IMR-90 (cell line): ENCODE data around the gene IRAK3. TPM values are rescaled to one million over a fixed set of nuclear protein-coding genes. Genes with fewer than 3 reads are reported as not detected.
"Not testable (repeated sequence)": the region's sequence is repeated elsewhere in the genome, so short reads cannot be mapped to it uniquely, and the experiment has no call there.

Experiments
- ATAC-seq: fragments of 200-7000 bp; cut with Tn5 transposase; 2 replicates; pipeline ENCODE4 v1.9.1; 2020; ENCODE audit warnings: low read depth, mild to moderate bottlenecking, moderate library complexity
- BruUV-seq: library from RNA; stranded (reverse); fragments of 400-500 nt; replicated peaks from 2 replicates; lab custom pipeline; 2021; lab: Mats Ljungman, UMichigan
- CTCF ChIA-PET: fragments of 300-600 bp; formaldehyde crosslinking; extraction: SDS; loops from one replicate; lab custom pipeline; 2021; ENCODE audit warnings: antibody characterized with exemption; lab: Yijun Ruan, JAX
- POLR2A ChIA-PET: fragments of 300-600 bp; sonication (Branson Sonifier 250); formaldehyde crosslinking; loops from one replicate; lab custom pipeline; 2022; ENCODE audit warnings: antibody characterized with exemption; ENCODE audit not compliant: unreplicated experiment; lab: Charles Lee
- DNase-seq: peaks from one replicate; pipeline ENCODE4 v3.0.0; 2013
- H2AFZ ChIP-seq: replicated peaks from 2 replicates; pipeline ENCODE3; 2013; ENCODE audit warnings: low read length, mild to moderate bottlenecking; ENCODE audit not compliant: poor library complexity
- H2AK5ac ChIP-seq: 2 replicates; pipeline ENCODE4 v1.6.1; 2013; ENCODE audit warnings: low read depth, low read length, inconsistent platforms
- H2AK9ac ChIP-seq: replicated peaks from 2 replicates; pipeline ENCODE3; 2013; ENCODE audit warnings: mild to moderate bottlenecking, low read depth, low read length, moderate library complexity; ENCODE audit not compliant: poor library complexity
- H2BK120ac ChIP-seq: 2 replicates; pipeline ENCODE4 v1.6.1; 2013; ENCODE audit warnings: low read depth, low read length, inconsistent platforms
- H2BK15ac ChIP-seq: 3 replicates; pipeline ENCODE4 v1.6.1; 2013; ENCODE audit warnings: low read depth, low read length, inconsistent platforms
- H2BK20ac ChIP-seq: 2 replicates; pipeline ENCODE4 v1.6.1; 2013; ENCODE audit warnings: low read depth, mild to moderate bottlenecking, inconsistent platforms, low read length, moderate library complexity
- H2BK5ac ChIP-seq: 2 replicates; pipeline ENCODE4 v1.6.1; 2013; ENCODE audit warnings: mild to moderate bottlenecking, low read depth, low read length, inconsistent platforms; ENCODE audit not compliant: poor library complexity, severe bottlenecking
- H3K14ac ChIP-seq: replicated peaks from 2 replicates; pipeline ENCODE4 v1.6.1; 2013; ENCODE audit warnings: low read depth, low read length, inconsistent platforms
- H3K18ac ChIP-seq: 2 replicates; pipeline ENCODE4 v1.6.1; 2013; ENCODE audit warnings: low read depth, low read length, control low read depth
- H3K23ac ChIP-seq: 2 replicates; pipeline ENCODE4 v1.6.1; 2013; ENCODE audit warnings: low read depth, low read length, inconsistent platforms
- H3K27ac ChIP-seq: 2 replicates; pipeline ENCODE4 v1.5.1; 2013; ENCODE audit warnings: mild to moderate bottlenecking, control low read depth, low read length; ENCODE audit not compliant: insufficient read depth
- H3K27me3 ChIP-seq: 2 replicates; pipeline ENCODE4 v1.6.1; 2013; ENCODE audit warnings: low read length; ENCODE audit not compliant: control insufficient read depth, insufficient read depth
- H3K36me3 ChIP-seq: 2 replicates; pipeline ENCODE4 v1.6.1; 2013; ENCODE audit warnings: low read length, mixed read lengths; ENCODE audit not compliant: control insufficient read depth, insufficient read depth
- H3K4ac ChIP-seq: 2 replicates; pipeline ENCODE4 v1.6.1; 2013; ENCODE audit warnings: low read depth, low read length, inconsistent platforms
- H3K4me1 ChIP-seq: 2 replicates; pipeline ENCODE4 v1.6.1; 2013; ENCODE audit warnings: low read length, mixed read lengths; ENCODE audit not compliant: control insufficient read depth, insufficient read depth
- H3K4me2 ChIP-seq: 2 replicates; pipeline ENCODE4 v1.6.1; 2013; ENCODE audit warnings: low read depth, mild to moderate bottlenecking, control low read depth, low read length, moderate library complexity
- H3K4me3 ChIP-seq: 2 replicates; pipeline ENCODE4 v1.5.1; 2013; ENCODE audit warnings: low read depth, mild to moderate bottlenecking, control low read depth, low read length, moderate library complexity; ENCODE audit not compliant: insufficient read depth
- H3K56ac ChIP-seq: 2 replicates; pipeline ENCODE4 v1.6.1; 2013; ENCODE audit warnings: low read length, inconsistent platforms; ENCODE audit not compliant: insufficient read depth; ENCODE audit errors: extremely low read depth
- H3K79me1 ChIP-seq, 2 experiments: 2 replicates each; pipeline ENCODE4 v1.6.1; 2013; ENCODE audit warnings: low read length in 2 of 2, inconsistent platforms in 1 of 2, low read depth in 1 of 2
- H3K9ac ChIP-seq: 2 replicates; pipeline ENCODE4 v1.6.1; 2013; ENCODE audit warnings: low read depth, low read length, control low read depth
- H3K9me1 ChIP-seq: 2 replicates; pipeline ENCODE4 v1.6.1; 2013; ENCODE audit warnings: low read length, inconsistent platforms; ENCODE audit not compliant: insufficient read depth
- H3K9me3 ChIP-seq: 2 replicates; pipeline ENCODE4 v1.6.1; 2013; ENCODE audit warnings: low read length; ENCODE audit not compliant: control insufficient read depth, insufficient read depth
- H4K20me1 ChIP-seq: 2 replicates; pipeline ENCODE4 v1.6.1; 2013; ENCODE audit warnings: low read length, inconsistent platforms; ENCODE audit not compliant: insufficient read depth
- H4K5ac ChIP-seq: 2 replicates; pipeline ENCODE4 v1.6.1; 2013; ENCODE audit warnings: mild to moderate bottlenecking, low read depth, low read length, control low read depth
- H4K8ac ChIP-seq, 2 experiments: 2 replicates each; pipeline ENCODE4 v1.6.1; 2013; ENCODE audit warnings: low read depth in 2 of 2, low read length in 2 of 2, control low read depth in 1 of 2, inconsistent platforms in 1 of 2
- H4K91ac ChIP-seq: 2 replicates; pipeline ENCODE4 v1.6.1; 2013; ENCODE audit warnings: low read depth, low read length, inconsistent platforms; ENCODE audit not compliant: insufficient read depth
- WGBS, 2 experiments: methylation state at CpG; one replicate each; pipeline versions ENCODE4 v1.1.5 to v1.1.7; 2013; ENCODE audit warnings: missing lambda C conversion rate in 2 of 2; ENCODE audit not compliant: insufficient read length in 1 of 2; ENCODE audit errors: extremely low coverage in 2 of 2; 5-methylcytosine and 5-hydroxymethylcytosine counted together
- dilution Hi-C: fragments of 300-500 bp; cut with HindIII; formaldehyde crosslinking; loops from one replicate; pipeline ENCODE4 v1.14.3; 2018; ENCODE audit warnings: low sequenced_read_pairs; ENCODE audit not compliant: unreplicated experiment
- in situ Hi-C: fragments of 300-500 bp; cut with MboI; formaldehyde crosslinking; loops from 3 replicates; pipeline ENCODE4 v1.14.3; 2019; ENCODE audit warnings: low sequenced_read_pairs, inconsistent platforms, mixed read lengths
- intact Hi-C: fragments of 100-400 bp; cut with micrococcal nuclease; formaldehyde crosslinking; loops from 2 replicates; pipeline ENCODE4 v1.10.0; 2022
- polyA plus RNA-seq, 3 experiments: library from polyadenylated mRNA; depleted of rRNA; stranded (reverse); fragments of >200 nt; gene quantifications; 2 replicates each; pipeline ENCODE4 v1.2.3, GENCODE V29; 2012; ENCODE audit warnings: low replicate concordance in 1 of 3
- total RNA-seq: library from RNA; depleted of rRNA; stranded (reverse); fragments of >200 nt; gene quantifications from 2 replicates; pipeline ENCODE4 v1.2.3, GENCODE V29; 2012

IRAK3 gene
- total and polyA plus RNA-seq, 2 of the 4 experiments (the other 2 are of a cell fraction) = 0.53 to 0.72 TPM

DNA sequence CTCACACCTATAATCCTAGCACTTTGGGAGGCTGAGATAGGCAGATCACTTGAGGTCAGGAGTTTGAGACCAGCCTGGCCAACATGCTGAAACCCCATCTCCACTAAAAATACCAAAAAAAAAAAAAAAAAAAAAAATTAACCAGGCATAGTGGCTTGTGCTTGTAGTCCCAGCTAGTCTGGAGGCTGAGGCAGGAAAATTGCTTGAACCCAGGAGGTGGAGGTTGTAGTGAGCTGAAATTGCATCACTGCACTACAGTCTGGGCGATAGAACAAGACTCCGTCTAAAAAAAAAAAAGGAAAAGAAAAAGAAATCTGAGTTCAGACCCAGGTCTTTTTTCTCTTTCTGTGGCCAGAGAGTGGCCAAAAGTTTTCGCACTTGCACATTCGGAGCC is 47.3 kb downstream of the IRAK3 start:
- H3K18ac ChIP-seq, H2BK5ac ChIP-seq, H3K27ac ChIP-seq, H3K27me3 ChIP-seq, H4K8ac ChIP-seq, H2BK120ac ChIP-seq, H3K36me3 ChIP-seq, H3K9ac ChIP-seq, H3K4me1 ChIP-seq, H2AK9ac ChIP-seq, H3K9me3 ChIP-seq, dilution Hi-C loops, ATAC-seq, BruUV-seq, H4K20me1 ChIP-seq, POLR2A ChIA-PET, H2AK5ac ChIP-seq, H3K56ac ChIP-seq, intact Hi-C loops, H2AFZ ChIP-seq, in situ Hi-C loops, H4K5ac ChIP-seq, DNase-seq, H2BK15ac ChIP-seq, H3K4ac ChIP-seq, H3K9me1 ChIP-seq, H2BK20ac ChIP-seq, H3K79me1 ChIP-seq, H3K23ac ChIP-seq, H3K4me3 ChIP-seq, H3K14ac ChIP-seq, H4K91ac ChIP-seq: not testable (repeated sequence)
- 100% methylated on average over 2 of the region's 4 CpGs; no CpG with 5 or more reads in 1 of the 2 experiments for WGBS, 2 experiments
- peak overlapping the region; percentile 47; the same call in 1 of the 2 replicates for H3K4me2 ChIP-seq
- CTCF ChIA-PET = interaction anchor here (1.2 kb wide), 1 partner anchor 14 kb away, joined by 10 read pairs; no protein-coding TSS in a partner anchor
